SU-DHL-6 (cell line): ENCODE measurements around the gene TMA7B.

Source experiments
- H2AFZ ChIP-seq: fragments of 200-600 bp; sonication (generic); 2 replicates; pipeline ENCODE4 v1.6.1; 2014; ENCODE audit warnings: low read depth, mild to moderate bottlenecking, moderate library complexity, mixed read lengths, antibody characterized with exemption, low read length; ENCODE audit not compliant: severe bottlenecking
- H3F3A ChIP-seq: fragments of 200-600 bp; shearing (Covaris generic); 2 replicates; pipeline ENCODE4 v1.6.0; 2016; ENCODE audit warnings: antibody characterized with exemption, mild to moderate bottlenecking; ENCODE audit not compliant: insufficient read depth
- H3K27ac ChIP-seq: fragments of 200-600 bp; sonication (generic); 2 replicates; pipeline ENCODE4 v1.5.1; 2016; ENCODE audit warnings: low read depth, mild to moderate bottlenecking, low read length, moderate library complexity, mixed read lengths
- H3K27me3 ChIP-seq: fragments of 200-600 bp; sonication (generic), shearing (Covaris generic); 2 replicates; pipeline ENCODE4 v1.6.0; 2014; ENCODE audit warnings: mild to moderate bottlenecking, low read length
- H3K36me3 ChIP-seq: fragments of 200-600 bp; sonication (generic); 2 replicates; pipeline ENCODE4 v1.6.1; 2014; ENCODE audit warnings: mild to moderate bottlenecking, low read length, mixed read lengths
- H3K4me2 ChIP-seq: fragments of 300-600, 200-600 bp; shearing (Covaris generic), sonication (generic); 2 replicates; pipeline ENCODE4 v1.6.0; 2014; ENCODE audit warnings: low read length, low read depth, mild to moderate bottlenecking; ENCODE audit not compliant: poor library complexity, severe bottlenecking
- H3K4me3 ChIP-seq: fragments of 200-600 bp; sonication (generic); 2 replicates; pipeline ENCODE4 v1.5.1; 2014; ENCODE audit warnings: antibody characterized with exemption, low read length, mild to moderate bottlenecking, mixed read lengths; ENCODE audit not compliant: insufficient read depth, poor library complexity, severe bottlenecking
- H3K79me2 ChIP-seq: fragments of 200-600 bp; sonication (generic); 2 replicates; pipeline ENCODE4 v1.6.1; 2014; ENCODE audit warnings: mild to moderate bottlenecking, low read length, moderate library complexity; ENCODE audit not compliant: insufficient read depth
- H3K9ac ChIP-seq: fragments of 200-600 bp; sonication (generic); 2 replicates; pipeline ENCODE4 v1.7.0; 2014; ENCODE audit warnings: mild to moderate bottlenecking, low read length
- H3K9me2 ChIP-seq: fragments of 200-600 bp; sonication (generic); replicated peaks from 2 replicates; pipeline ENCODE4 v1.6.1; 2014; ENCODE audit warnings: low read length; ENCODE audit not compliant: insufficient read depth
- H3K9me3 ChIP-seq: fragments of 200-600 bp; sonication (generic); 2 replicates; pipeline ENCODE4 v1.6.1; 2014; ENCODE audit warnings: low read length, mixed read lengths; ENCODE audit not compliant: insufficient read depth
- H4K20me1 ChIP-seq: fragments of 200-600 bp; sonication (generic); 2 replicates; pipeline ENCODE4 v1.6.1; 2014; ENCODE audit warnings: low read depth, mild to moderate bottlenecking, antibody characterized with exemption, low read length, moderate library complexity, mixed read lengths
- EZH2phosphoT487 ChIP-seq: fragments of 200-600 bp; sonication (generic), shearing (Covaris generic); conservative IDR thresholded peaks from 2 replicates; pipeline ENCODE4 v1.6.1; 2018; ENCODE audit warnings: mild to moderate bottlenecking, antibody characterized with exemption, low read length, moderate library complexity, mixed read lengths
- TF ChIP-seq, protein P1 (sequence below): fragments of 200-600 bp; sonication (generic); IDR thresholded peaks from one replicate; pipeline ENCODE4 v1.5.1; 2017; ENCODE audit warnings: antibody characterized with exemption, mild to moderate bottlenecking, low read length, moderate library complexity; ENCODE audit not compliant: insufficient read depth, poor library complexity, severe bottlenecking

Gene TMA7B

DNA sequence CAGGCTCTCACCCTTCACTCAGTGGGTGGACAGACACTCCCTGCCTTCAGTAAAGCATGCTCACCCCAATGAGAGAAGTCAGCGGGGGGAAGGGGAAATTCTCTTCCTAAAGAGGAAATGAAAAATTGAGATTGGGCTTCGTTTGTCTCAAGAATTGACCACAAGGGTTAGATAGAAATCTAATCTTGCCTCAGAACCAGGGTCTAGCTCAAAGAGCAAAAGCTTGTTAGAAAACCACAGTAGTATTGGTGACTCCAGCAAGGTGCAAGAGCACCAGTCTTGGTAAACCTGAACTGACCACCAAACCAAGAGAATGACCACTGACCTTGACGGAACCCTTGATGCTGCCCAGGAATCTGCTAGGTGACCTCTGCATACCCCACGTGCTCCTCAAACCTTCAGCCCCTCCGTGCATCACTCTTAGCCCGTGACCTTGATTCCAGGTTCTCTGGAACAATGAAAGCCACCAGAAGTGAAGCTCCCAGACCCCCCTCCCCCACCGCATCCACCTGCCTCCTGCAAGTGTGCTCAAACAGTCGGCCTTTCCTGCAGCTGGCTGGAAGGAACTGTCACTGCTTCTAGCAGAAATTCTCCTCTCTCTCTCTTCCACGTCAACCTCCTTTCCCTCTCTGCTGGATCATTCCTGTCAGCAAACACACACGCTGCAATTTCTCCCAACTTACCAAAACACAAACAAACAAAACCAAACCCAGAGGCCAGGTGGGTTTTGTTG, 3.1 kb upstream of the TMA7B start:
- no peaks in the 10 kb centered on the region for H3K36me3 ChIP-seq

DNA sequence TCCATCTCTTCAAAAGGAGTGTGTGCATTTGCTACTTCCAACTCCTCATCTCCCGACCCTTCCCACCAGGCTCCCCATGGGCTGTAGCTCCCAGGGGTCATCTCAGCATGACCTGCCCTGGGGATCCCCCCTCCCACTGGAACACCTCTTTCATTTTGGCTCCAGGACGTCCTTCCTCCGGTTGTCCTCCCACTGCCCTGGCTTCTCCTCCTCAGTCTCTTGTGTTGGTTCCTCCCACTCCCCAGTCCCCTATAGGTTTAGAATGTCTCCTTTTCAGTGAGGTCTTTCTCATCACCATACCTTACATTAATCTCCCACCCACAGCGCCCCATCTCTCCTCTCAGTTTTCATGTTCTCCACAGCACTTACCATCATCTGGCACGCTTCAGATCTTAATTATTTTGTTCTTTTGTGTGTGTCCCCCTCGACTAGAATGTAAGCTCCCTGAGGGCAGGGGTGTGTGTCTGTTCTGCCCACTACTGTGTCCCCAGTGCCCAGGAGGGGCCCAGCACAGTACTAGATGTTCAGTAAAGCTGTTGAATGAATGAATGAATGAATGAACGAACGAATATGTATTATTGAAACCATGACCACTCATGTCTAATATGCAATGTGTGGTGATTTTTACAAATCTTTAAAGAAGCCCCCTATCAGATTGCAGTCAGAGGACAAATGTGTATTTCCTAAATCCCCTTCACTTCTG, 2.0 kb upstream of the TMA7B start:
- Histone ChIP-seq H3K4me2 (no peak overlapping the region), H3K9me3 (no peaks in the 10 kb centered on the region), H3K27ac (no peak overlapping the region), H3K9ac (no peak overlapping the region), H3K36me3 (no peaks in the 10 kb centered on the region), H3K27me3 (no peaks in the 10 kb centered on the region), H4K20me1 (no peaks in the 10 kb centered on the region), H3F3A (no peaks in the 10 kb centered on the region), H3K4me3 (no peak overlapping the region), H3K79me2 (no peaks in the 10 kb centered on the region), H2AFZ (no peak overlapping the region), H3K9me2 (no peaks in the 10 kb centered on the region)
- TF ChIP-seq EZH2phosphoT487 = no peak
- TF ChIP-seq, protein P1, sequence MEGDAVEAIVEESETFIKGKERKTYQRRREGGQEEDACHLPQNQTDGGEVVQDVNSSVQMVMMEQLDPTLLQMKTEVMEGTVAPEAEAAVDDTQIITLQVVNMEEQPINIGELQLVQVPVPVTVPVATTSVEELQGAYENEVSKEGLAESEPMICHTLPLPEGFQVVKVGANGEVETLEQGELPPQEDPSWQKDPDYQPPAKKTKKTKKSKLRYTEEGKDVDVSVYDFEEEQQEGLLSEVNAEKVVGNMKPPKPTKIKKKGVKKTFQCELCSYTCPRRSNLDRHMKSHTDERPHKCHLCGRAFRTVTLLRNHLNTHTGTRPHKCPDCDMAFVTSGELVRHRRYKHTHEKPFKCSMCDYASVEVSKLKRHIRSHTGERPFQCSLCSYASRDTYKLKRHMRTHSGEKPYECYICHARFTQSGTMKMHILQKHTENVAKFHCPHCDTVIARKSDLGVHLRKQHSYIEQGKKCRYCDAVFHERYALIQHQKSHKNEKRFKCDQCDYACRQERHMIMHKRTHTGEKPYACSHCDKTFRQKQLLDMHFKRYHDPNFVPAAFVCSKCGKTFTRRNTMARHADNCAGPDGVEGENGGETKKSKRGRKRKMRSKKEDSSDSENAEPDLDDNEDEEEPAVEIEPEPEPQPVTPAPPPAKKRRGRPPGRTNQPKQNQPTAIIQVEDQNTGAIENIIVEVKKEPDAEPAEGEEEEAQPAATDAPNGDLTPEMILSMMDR = no peak

More for the DNA sequence above, 3.1 kb upstream of the TMA7B start:
- Histone ChIP-seq H3K9me2 (no peaks in the 10 kb centered on the region), H2AFZ (no peak overlapping the region), H3K79me2 (no peaks in the 10 kb centered on the region), H3K4me3 (no peak overlapping the region), H3F3A (no peaks in the 10 kb centered on the region), H3K4me2 (no peak overlapping the region), H3K27me3 (no peaks in the 10 kb centered on the region; the same call in 1 of the 2 replicates), H3K27ac (no peak overlapping the region), H3K9ac (no peak overlapping the region), H3K9me3 (no peaks in the 10 kb centered on the region), H4K20me1 (no peaks in the 10 kb centered on the region)
- TF ChIP-seq, protein P1 = no peak
- no peak for TF ChIP-seq EZH2phosphoT487

DNA sequence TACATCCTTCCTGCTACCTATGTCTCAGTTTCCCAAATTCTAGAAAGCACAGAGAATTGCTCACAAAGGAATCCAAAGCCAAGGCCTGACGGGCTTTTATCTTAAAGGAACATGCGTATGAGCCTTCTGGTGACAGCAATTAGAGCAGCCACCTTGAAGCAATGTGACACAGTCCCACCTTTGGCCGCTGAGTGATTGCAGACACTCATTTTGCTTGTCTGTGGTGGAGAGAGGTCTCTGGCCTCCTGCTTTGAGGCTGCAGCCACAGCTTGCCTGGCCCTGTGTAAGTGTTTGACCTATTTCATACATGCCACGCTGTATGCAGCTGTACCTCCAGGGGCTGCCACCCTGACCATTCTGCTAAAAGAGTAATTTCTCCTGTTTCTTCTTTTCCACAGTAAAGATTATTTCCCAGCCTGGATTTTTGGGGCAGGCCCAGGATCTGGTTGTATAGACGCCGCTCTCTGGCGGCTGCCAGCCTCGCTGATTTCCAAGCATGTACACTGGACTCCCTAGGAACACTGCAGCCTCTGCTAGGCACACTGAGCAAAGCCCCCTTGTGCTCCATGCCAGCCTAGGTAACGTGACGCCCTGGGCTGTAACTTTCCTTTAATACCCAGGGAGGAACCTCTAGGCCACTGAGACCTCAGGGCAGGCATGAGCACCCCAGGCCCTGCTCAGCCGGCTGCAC, 1.1 kb upstream of the TMA7B start:
- no peaks in the 10 kb centered on the region for H3K9me2 ChIP-seq
- H3K9me3 ChIP-seq = no peaks in the 10 kb centered on the region
- H3K4me3 ChIP-seq = no peak overlapping the region
- H3F3A ChIP-seq = no peaks in the 10 kb centered on the region
- H4K20me1 ChIP-seq = no peaks in the 10 kb centered on the region
- no peak for TF ChIP-seq EZH2phosphoT487
- TF ChIP-seq, protein P1 = no peak
- no peak overlapping the region for H3K27ac ChIP-seq
- H3K9ac ChIP-seq = no peak overlapping the region
- no peaks in the 10 kb centered on the region for H3K36me3 ChIP-seq
- H3K79me2 ChIP-seq = no peaks in the 10 kb centered on the region
- no peak overlapping the region for H3K4me2 ChIP-seq
- no peak overlapping the region for H2AFZ ChIP-seq
- no peaks in the 10 kb centered on the region for H3K27me3 ChIP-seq
